Hematopoietic multipotent progenitor cell treated with erythropoietin and hydrocortisone succinate and interleukin-3 and kit ligand, for 8 days (in vitro differentiated cells): Measurements from ENCODE around the gene EPHA8.

Experiments used
- DNase-seq: peaks from one replicate; pipeline ENCODE4 v3.0.0-alpha.2; 2015

Gene EPHA8

DNA sequence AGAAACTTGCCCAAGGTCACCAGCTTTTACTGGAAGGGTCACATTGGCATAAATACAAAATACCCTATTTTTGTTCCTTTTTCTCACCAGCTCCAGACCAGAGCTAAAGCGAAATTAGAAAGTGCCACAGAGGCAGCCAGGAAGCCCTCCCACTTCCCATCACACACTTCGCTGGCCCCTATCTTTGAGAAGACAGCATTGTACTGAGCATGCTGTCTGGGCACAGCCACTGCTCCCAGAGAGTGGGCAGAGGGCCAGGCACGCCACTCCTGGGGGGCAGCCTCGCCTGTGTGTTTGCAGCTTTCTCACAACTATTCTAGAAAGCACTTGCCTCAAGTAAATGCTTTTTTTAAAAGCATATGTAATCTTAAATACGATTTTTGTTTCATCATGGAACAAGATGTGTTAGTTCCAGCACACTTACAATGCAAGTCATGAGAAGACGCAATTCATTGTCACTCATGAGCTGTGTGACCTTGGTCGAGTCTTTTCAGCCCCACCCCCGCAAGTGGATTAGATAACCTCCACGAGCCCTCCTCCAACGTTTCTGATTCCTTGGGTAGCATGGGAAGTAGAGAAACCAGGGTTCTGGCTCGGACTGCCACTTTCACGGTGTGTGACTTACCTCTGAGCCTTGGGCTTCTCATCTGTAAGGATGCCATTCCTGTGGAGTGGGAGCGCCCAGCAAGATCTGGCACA lies 25.7 kb upstream of the EPHA8 start:
- peak; percentile 7 for DNase-seq

DNA sequence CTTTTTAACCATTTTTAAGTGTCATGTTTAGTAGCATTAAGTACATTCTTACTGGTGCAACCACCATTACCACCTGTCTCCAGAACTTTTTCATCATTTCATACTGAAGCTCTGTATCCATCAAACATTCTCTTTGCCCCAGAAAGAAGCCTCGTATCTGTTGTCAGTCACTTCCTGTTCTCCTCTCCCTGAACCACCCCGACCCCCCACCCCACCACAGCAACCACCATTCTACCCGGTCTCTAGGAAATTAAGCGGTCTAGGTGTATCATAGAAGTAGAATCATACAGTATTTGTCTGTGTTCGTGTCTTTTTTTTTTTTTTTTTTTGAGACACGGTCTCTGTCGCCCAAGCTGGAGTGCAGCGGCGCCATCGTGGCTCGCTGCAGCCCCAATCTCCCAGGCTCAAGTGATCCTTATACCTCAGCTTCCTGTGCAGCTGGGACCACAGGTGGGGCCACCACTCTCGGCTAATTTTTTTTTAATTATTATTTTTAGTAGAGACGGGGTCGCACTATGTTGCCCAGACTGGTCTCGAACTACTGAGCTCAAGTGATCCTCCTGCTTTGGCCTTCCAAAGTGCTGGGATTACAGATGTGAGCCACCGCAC lies 23.7 kb upstream of the EPHA8 start:
- no peak for DNase-seq

DNA sequence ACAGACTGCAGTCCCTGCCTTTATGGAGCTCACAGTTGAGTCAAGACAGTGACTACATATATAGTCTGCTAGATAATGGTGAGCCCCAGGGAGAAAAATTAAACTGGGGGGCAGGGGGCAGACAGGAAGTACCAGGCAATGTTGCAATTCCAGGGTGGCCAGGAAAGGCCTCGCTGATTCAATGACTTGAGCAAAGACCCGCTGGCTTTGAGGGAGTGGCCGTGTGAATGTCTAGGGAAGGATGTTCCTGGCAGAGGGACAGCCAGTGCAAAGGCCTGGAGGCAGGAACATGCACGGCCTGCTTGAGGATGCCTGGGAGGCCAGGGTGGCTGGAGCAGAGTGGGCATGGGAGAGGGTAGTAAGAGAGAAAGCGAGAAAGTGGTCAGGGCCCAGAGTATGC lies 23.0 kb upstream of the EPHA8 start:
- DNase-seq: no peak

DNA sequence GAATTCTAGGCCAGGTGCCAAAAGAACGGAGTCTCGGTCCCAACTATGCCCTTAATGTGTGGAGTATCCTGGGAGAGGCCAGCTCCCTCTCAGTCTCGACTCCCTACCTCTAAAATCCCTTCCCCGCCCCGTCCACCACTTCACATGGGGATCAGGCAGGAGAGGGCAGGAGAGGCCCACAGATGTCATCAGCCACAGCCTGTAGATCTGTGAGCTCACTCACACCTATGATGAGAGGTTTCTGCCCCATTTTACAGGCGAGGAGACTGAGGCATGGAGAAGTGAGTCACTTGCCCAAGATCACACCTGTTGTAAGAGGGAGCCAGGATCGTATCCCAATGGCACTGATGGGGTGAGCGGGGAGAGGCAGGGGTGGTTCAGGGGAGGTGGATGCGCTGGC lies 20.4 kb upstream of the EPHA8 start:
- DNase-seq: no peak

DNA sequence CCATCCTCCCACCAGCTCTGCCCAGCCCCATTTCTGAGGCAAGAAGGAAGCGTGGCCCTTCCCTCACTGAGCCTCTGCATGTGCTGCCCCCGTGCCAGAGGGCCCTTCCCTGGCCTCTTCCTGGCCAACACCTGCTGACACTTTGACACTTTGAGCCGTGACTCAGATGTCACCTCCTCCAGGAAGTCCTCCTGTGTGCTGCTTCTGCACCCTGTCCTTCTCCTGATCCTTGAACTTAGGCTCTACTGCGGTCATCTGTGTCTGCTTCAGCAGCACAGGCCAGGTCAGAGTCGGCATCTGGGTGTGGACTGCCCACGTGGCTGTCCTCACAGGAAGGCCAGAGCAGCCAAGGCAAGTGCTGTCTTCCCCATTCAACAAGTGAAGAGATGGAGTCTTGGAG lies 19.6 kb upstream of the EPHA8 start:
- DNase-seq: no peak

DNA sequence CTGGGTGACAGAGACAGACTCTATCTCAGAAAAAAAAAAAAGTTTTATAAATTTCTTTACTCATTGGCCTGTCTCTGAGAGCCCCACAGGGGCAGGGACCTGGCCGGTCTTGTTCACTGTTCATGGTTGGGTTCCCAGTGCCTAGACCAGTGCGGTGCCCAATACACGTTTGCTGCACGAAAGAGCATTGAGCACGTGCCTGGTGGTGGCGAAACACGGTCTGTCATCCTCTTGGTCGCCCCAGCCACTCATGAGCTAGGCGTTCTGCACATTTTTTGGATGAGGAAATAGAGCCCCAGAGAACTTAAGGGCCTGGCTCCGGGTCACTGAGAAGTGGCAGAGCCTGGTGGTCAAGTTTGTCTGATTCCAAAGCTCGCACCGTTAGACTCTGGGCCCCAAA lies 18.7 kb upstream of the EPHA8 start:
- no peak for DNase-seq

DNA sequence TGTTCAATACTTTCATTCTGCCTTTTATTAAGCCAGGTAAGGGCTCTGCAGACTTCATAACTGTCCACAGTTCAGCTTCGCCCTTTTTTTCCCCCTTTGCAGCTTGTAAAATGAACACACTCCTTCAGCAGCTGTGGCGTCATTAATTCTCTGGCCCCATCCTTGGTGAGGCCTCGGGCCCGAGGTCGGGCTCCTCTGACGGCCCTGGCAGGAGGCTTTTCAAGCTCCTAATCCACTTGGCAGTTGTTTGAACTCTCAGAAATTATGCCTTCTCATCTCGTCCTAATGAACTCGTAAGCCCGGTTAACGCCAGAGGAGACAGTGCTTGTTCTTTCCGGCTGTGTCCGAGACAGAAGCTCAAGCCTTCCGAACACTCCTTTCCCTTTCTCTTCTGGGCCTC lies 18.1 kb upstream of the EPHA8 start:
- no peak for DNase-seq

DNA sequence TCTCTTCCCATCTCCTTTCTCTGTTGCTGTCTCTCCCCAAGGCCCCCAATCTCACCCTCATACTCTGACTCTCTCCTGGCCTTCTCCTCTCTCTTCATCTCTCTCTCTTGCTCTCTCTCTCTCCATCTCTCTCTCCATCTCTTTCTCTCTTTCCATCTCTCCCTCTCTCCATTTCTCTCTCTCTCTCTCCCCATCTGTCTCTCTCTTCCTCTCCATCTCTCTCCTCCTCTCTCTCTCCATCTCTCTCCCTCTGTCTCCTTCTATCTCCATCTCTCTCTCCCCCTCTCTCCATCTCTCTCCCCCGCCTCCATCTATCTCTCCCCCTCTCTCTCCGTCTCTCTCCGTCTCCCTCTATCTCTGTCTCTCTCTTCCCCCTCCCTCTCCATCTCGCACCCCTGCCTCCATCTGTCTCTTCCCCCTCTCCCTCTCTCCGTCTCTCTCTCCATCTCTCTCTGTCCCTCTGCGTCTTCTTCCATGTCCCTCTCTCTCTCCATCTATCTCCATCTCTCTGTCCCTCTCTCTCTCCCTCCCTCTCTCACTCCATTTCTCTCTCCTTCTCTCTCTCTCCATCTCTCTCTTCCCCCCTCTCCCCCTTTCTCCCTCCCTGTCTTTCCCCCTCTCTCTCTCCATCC lies 16.0 kb upstream of the EPHA8 start:
- DNase-seq: no peak

DNA sequence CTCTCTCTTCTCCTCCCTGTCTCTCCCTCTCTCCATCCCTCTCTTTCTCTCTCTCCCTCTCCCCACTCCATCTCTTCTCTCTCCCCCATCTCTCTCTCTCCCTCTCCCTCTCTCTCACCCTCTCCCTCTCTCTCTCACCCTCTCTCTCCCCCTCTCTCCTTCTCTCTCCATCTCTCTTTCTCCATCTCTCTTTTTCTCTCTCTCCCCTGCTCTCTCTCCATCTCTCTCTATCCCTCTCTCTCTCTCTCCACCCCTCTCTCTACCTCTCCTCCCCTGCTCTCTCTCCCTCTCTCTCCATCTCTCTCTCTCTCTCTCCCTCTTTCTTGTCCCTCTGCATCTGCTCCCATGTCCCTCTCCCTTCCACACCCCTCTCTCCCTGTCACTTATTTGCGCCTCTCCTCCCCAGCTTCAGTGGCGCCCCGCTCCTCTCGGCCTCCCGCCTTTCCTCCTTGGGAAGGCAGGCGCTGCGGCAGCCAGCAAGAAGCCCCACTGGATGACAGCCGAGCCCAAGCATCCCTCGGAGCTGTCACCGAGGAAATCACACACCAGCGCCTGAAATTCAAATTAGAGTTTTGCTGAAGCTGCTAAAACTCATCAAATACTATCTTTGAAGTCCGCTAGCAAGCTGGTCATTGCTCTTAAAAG lies 15.3 kb upstream of the EPHA8 start:
- no peak for DNase-seq

DNA sequence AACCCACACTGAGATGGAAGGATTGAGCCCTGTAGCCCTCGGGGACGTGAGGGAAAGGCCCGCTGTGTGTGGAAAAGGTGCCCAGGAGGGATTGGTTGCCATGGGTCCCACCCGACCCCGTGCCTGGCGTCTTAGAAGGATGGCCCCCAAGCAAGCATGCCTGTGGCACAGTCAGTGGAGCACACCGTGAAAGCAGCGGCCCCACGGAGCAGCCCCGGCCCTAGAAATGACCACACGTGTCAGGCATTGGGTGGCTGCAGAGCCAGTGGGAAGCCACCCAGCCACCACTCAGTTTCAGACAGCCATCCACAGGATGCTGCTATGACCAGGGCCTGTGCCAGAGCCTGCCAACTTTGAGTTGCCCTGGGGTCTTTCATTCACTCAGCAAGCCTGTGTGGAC lies 13.3 kb upstream of the EPHA8 start:
- no peak for DNase-seq

DNA sequence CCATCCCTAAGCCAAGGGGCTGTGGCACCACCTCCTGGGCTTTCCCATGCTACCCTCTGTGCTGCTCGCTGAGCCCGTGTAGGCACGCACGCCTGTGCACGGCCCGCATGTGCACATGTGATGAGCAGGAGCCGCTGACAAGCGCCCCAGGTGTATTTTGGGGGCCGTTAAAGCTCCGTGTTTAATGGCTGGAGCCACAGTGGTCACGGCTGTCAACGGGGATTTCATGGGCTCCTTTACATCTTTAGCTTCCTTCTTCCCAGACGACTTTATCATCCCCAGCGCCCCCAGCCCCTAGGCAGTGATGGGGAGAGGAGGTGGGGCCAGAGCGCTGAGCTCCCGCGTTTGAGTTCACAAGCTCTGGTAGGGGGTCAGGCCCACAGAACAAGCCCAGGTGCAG lies 11.7 kb upstream of the EPHA8 start:
- DNase-seq: no peak

DNA sequence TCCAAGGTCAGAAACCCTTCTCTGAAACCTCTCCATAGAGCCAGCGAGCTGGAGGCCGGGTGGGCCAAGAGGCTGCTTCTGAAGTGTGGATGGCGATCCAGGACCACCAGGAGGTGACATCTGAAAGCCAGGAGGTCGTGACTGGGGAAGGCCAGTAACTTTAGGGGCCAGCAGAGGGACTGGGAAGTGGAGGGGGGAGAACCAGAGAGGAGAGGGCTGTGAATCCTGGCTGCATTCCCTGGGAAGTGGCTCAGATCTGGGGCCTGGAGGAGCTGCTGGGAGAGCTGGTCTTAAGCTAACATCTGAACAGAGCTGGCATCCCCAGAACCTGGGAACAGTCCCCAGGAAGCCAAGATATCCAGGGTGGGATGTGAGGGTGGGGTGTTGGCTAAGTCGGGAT lies 11.3 kb upstream of the EPHA8 start:
- DNase-seq: no peak

DNA sequence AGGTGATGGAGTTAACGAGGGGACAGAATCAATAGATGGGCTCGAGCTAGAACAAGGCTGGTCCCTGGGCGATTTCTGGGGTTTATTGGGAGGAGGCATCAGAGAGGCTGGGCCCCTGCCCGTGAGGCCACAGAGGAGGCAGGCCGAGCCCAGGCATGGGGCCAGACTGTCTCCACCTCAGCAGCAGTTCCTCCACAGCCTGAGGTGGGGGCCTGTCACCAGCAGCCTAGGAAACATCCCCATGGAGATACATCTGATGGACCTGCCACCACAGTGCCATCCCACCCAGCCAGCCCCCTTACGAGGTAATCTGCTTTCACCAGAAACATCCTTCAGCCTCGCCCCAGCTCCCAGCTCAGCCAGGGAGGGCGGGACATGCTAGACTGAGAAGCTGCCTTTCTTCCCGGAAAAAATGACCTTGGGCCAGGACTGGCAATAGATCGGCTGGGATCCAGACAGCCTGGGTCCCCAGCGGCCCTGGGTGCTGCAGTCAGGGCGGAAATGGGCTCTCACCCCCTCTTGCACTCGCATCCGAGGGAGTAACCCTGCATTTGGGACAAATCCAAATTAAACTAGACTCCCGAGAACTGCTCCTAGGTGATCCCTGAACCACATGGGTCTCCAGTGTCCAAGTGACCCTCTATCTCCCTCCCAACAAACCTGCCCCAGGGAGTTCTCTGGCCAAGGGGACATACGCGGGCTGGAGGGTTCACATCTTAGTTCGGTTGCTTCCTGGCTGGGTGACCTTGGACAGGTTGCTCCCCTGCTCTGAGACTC lies 10.0 kb upstream of the EPHA8 start:
- no peak for DNase-seq

DNA sequence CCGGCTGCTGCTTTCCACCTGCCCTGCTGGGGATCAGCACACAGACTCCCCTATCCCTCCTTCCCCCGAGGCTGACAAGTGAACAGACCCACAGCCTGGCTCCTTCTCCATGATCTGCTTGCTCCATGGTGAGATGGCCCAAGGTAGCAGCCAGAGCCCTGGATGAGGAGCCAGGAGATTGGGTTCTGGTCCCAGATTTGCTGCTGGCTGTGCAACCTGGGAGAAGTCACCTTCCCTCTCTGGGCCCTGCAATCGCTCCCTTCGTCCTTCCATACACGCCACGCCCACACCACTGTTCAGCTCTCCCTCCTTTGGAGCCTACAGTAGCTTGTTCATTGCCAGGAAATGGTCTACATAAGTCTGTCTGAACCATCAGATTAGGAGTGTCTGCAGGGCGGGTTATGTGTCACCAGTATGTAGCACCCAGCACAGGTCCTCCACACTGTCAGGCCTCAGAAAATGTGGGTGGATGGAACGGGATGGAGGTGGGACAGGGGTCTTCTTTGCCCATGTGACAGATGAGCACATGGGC lies 9.2 kb upstream of the EPHA8 start:
- DNase-seq: no peak

DNA sequence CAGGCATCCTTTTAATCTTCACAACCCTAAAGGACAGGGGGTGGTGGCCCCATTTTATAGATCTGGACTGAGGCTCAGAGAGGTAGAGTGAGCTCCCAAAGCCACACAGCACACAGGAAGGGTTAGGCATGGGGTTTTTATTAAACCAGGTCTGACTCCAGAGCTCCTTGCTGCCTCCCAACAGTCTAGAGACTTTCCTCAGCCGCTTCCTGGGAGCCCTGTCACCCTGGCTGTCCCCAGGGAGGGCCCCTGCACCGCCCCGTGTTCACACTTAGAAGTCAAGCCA lies 8.0 kb upstream of the EPHA8 start:
- DNase-seq: no peak

DNA sequence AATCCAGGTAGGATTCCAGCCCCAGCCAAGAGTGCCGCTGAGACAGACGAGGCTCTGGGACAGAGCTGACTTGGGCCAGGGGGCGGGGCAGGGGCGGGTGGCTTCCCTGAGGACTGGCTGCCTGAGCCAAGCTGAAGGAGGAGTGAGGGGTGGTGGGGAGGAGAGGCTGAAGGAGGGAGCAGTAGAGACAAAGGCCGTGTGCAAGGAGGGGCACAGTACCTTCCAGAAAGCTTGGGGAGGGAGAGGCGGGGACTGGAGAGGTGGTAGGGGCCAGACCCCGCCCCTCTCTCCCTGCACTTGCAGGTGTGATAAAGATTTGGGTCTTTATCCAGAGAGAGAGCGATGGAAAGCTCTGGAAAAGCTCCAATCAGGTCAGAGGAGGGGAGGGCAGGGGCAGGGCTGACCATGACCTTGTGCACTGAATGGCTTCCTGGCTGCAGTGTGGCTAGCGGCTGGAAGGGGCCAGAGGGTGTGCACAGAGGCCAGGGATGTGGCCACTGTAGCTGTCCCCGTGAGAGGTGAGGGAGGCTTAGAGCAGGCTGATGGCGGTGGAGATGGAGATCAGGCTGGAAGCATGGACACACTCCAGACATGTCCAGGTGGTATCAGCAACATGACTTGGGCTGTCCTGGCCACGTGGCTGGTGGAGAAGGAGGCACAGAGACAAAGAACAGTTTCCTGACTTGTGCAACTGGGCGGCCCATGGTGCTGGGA lies 6.7 kb upstream of the EPHA8 start:
- DNase-seq: no peak

DNA sequence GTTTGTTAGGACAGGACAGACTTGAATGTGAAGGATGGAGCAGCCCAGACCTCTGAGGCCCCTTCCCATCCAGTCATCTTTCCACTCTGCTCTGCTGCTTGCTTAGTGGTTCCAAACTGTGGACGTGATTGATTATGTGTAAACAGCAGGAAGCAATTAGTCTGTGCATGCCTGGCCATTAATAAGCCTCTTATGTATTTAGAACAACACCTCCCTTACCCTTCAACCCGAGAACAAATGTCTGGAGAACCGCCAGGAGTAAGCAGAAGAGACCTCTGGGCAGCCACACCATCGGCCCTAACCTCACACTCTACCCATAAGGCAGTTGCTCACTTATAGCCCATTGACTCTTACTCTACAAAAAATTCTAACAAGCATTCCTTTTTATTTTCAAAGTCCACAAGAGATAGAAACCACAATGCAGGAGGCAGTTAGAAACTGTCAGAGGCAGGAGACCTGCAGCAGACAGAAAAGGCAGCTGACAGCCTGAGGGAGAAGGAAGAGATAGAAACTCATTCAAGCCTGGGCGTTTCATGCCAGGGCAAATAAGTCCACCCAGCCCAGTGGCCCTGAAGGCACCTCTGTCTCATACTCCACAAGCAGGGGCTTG lies 5.8 kb upstream of the EPHA8 start:
- DNase-seq: no peak

DNA sequence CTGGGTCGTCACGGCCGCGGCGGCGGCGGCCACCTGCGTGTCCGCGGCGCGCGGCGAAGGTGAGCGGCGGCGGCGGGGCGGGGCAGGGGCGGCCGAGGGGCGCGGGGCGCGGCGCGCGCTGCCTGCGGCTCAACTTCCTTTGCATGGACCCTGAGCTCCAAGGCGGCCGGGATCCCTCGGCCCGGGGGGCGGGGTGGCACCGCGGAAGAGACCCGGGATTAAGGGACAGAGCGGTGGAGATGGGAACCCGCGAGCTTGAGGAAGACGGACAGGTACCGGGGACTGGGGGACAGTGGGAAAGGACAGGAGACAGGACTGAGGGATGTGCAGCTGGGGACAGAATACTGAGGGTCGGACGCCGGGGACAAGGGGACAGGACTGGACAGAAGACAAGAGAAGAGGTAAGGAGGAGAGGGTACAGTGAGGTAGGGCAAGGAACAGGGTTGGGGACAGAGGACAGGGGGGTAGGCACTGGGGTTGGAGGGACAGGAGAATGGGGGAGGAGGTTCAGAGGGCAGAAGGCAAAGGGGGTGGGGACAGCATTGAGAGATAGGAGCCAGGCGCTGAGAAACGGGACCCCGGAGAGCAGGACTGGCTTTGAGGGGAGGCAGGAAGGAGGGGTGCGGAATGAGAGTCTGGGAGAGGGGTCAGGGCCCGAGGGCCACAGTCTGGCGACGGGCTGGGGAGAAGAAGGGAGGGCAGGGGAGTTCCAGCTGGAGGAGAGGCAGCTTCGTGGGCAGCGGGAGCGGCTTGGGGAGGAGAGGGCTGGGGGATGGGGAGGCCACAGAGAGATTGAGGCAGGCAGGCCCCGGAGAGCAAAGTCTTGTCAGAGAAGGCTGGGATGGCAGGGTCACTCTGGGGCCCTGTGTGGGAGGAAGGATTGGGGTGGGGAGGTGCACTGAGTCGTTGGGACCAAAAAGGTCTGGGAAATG lies 648 bp downstream of the EPHA8 start:
- DNase-seq: no peak

DNA sequence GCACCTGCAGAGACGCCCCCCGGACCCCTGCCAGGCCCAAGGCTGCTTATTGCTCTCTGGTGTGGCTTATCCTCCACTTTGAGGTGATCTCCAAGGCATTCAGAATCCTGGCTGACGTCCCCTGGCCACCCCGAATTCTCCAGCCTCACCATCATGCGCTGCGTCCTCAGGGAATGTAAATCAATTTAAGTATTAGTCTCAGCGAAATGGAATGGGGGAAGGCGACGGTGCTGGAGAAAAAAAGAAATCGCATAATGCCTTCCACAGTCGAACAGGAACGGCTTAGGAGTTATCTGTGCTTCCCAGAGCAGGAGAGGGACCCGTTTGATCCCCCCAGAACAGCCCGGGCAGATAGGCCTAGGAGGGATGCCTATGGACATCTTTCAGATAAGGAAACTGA lies 2.9 kb downstream of the EPHA8 start:
- DNase-seq: no peak

DNA sequence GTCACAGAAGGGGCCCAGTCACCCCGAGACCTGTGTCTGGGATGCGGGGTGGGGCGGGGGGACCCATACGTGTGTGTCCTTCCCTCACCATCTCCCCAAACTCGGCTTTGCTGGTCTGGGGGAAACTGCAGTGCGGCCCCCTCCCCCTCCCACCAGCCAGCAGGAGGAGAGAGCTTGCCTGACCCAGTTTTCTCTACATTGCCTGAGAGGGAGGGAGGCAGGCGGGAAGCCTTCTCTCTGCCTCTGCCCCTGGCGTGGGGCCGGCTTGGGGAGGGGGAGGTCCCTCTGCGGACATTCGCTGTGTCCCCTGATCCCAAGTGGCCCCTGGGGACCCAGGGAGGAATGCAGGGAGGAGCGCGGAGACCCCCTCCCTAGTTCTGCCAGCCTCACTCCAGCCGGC lies 3.9 kb downstream of the EPHA8 start:
- DNase-seq: no peak

DNA sequence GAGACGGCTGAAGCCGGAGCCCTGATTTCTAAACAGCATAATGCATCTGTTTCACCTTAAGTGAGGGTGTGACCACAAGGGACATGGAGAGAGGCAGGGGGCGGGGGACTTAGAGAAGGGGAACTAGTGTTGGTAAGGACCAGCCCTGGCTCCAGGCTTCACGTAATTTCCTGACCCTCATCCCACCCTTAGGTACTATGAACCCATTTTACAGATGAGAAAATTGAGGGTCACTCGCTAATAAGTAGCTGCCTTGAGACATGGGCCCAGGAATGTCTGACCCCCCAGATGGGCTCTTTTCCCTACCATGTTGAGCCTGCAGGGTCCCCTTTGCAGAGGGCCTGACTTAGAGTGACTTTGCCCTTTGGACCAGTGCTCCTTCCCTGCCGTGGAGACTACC lies 4.7 kb downstream of the EPHA8 start:
- DNase-seq: no peak
